ENCODE results near the gene PIK3R3.

PIK3R3 gene

DNA sequence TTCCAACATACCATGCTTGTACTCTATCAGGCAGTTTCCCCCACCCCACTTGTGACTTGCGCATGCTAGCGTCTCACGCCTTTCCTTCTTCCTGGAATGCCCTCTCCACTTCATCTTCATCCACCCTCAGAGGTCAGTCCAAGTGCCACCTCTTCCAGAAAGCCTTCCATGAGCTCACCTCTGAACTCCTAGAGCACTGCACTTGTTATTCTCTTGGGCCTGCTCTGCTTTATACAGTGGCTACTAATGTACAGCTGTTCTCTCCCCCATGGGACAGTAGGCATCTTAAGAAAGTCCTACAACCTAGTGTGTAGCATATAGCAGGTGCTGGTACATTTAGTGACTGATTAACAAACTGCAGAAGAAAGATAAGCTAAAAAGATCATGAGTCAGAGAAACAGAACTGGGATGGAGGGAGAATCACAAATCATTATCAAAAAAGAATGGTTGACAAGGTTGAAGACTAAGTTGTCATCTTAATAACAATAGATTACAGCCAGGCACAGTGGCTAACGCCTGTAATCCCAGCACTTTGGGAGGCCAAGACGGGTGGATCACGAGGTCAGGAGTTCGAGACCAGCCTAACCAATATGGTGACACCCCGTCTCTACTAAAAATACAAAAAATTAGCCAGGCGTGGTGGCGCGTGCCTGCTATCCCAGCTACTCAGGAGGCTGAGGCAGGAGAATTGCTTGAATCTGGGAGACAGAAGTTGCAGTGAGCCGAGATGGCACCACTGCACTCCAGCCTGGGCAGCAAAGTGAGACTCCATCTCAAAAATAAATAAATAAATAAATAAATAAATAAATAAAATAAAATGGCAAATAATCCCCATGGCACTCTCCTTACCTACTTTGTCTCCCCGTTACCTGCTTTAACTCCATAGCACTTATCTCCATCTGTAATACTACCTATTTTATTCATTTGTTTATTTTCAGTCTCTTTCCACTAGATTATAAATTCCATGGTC, 26.2 kb upstream of the PIK3R3 start:
- in situ Hi-C loops (cut with MboI; ENCODE audit: low pct_unique_long_range_greater_than_20kb, low sequenced_read_pairs): no loop called here
- no peak for DNase-seq

DNA sequence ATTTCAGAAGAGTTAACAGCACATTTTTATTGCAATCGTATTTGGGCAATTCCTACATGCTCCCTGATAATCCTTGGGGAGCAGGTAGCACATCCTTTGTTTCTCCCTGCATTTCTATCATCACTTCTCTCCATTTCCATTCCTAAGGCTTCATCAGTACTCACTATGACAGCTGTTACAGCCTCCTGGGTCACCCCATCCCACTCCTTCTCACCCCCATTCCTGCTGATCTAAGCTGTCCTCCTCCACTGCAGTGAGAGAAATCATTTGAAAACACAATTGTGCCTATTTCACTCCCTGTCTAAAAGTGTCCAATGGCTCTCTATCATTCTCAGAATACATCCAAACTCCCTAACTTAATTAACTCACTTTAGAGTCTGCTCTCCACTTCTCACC, 25.5 kb upstream of the PIK3R3 start:
- in situ Hi-C loops (cut with MboI; ENCODE audit: low pct_unique_long_range_greater_than_20kb, low sequenced_read_pairs): no loop called here
- DNase-seq: no peak

DNA sequence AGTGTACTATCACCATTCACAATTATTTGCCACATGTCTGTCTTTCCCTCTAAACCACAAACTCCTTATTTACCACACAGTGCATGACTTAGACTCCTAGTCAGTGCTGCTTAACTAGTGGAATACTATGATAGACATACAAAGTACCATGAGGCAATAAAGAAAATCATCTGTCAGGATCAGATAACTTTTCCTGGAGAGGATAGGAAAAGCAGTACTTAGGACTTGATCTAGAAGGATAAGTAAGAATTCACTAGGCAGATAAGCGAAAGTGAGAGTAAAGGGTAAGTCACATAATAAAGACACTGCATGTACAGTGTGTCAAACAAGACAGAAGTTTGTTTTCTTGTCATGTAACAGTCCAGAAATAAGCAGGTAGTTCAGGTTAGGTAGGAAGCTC, 21.3 kb upstream of the PIK3R3 start:
- in situ Hi-C loops (cut with MboI; ENCODE audit: low pct_unique_long_range_greater_than_20kb, low sequenced_read_pairs): no loop called here
- no peak for DNase-seq

DNA sequence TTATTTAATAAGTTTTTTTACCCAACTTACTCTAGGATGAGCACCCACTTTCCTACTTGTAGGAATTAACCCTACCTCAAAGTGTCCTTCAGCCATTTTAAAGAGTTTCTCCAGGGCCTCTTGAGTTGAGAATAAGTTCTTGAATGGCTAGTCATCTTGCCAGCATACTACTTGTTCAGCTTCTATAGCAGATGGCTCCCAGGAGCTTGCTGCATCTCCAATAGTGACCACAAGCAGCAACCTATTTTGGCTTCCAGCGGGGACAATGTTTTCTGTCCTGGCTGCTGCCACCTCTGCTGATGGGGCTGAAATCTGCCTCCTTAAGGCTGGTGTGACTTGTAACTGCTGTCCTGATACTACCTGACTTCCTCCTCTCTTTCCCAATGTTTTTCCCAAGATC, 20.8 kb upstream of the PIK3R3 start:
- DNase-seq: no peak
- in situ Hi-C loops (cut with MboI; ENCODE audit: low pct_unique_long_range_greater_than_20kb, low sequenced_read_pairs): no loop called here

DNA sequence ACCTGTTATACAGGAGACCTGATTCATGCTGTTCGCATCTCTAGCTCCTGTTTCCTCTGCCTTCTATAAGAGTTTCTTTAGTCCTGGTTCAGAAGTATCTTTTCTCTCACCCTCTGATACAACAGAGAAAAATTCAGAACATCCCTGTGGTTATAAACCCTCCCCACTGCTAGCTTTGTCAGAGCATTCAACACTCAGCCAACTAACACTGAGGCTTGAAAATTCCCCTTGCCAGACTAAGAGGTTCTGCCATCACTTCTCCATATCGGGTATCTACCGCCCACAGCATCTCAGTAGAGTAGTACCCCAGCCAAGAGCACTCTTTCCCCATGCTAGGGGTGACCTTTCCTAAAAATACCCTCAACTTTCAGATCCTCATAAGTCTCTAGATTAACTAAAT, 19.6 kb upstream of the PIK3R3 start:
- in situ Hi-C loops (cut with MboI; ENCODE audit: low pct_unique_long_range_greater_than_20kb, low sequenced_read_pairs): no loop called here
- no peak for DNase-seq

DNA sequence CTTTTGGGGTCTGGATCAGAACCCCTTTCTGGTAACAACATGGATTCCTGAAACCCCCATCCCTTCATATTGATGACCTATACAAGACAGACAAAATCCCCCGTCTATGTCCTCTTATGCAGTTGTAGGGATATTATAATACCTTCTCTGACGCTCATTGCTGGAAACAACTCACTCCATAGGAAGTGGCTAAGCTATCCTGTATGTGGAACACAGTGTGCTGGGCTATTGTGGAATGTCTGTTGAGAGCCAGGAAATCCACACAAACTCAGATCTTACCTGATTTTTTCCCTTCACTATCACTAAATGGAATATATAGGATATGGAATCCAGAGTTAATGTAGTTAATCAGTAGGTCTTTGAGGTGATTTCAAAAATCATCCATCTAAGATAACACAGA, 17.7 kb upstream of the PIK3R3 start:
- in situ Hi-C loops (cut with MboI; ENCODE audit: low pct_unique_long_range_greater_than_20kb, low sequenced_read_pairs): no loop called here
- no peak for DNase-seq

DNA sequence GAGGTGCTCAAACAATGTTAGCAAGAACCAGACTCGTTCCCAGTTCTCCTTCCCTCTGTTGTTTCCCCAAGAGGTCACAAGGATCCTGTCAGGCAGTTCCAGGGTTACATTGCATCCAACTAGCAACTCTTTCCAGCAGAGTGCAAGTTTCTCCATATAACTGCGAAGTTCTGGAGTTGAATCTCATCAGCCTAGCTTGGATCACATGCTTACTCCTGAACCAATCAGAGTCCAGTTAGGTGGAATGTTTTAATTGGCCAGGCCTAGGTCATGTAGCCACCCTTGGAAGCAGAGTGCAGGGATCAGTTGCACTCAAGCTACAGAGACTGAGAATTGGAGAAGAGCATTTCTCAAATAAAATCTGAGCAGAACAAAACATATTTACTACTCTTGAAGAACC, 15.9 kb upstream of the PIK3R3 start:
- in situ Hi-C loops (cut with MboI; ENCODE audit: low pct_unique_long_range_greater_than_20kb, low sequenced_read_pairs): no loop called here
- DNase-seq: no peak

DNA sequence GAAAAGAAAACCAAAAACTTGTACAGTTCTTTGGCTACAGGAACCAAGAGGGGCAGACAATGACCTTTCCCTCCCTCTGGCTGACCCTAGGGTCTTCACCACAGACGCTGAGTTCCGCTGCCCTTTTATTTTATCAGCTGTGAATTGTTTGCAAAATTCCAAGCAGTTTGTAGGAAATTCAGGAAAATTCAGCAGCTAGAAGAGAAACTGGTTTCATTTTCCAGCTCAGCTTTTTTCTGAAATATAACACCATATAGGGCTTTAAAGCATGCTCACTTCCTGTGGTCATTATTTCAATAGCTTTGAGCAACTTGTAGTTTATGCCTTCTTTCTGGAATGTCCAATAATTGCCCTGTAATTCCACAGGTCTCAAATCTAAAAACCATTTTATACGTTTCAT, 5.5 kb upstream of the PIK3R3 start:
- no peak for DNase-seq
- in situ Hi-C loops (cut with MboI; ENCODE audit: low pct_unique_long_range_greater_than_20kb, low sequenced_read_pairs): no loop called here

DNA sequence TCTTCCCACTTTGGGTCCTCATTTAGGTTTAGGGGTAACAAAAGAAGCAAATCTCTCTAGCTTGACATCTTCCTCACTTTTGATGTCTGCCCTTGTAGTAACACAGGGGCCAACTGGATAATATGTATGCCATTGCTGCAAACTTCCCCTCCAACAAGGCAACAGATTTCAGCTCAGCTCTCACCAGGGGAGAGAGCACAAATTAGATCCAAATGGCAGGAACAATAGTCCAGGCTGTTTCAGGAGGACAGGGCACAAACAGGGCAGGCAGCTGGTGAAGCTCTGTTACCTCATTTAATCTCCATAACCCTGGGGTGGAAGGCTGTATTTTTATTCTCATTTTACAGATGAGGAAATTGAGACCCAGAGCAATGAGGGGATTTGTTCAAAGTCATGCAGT, 4.3 kb upstream of the PIK3R3 start:
- in situ Hi-C loops (cut with MboI; ENCODE audit: low pct_unique_long_range_greater_than_20kb, low sequenced_read_pairs): no loop called here
- DNase-seq: no peak

DNA sequence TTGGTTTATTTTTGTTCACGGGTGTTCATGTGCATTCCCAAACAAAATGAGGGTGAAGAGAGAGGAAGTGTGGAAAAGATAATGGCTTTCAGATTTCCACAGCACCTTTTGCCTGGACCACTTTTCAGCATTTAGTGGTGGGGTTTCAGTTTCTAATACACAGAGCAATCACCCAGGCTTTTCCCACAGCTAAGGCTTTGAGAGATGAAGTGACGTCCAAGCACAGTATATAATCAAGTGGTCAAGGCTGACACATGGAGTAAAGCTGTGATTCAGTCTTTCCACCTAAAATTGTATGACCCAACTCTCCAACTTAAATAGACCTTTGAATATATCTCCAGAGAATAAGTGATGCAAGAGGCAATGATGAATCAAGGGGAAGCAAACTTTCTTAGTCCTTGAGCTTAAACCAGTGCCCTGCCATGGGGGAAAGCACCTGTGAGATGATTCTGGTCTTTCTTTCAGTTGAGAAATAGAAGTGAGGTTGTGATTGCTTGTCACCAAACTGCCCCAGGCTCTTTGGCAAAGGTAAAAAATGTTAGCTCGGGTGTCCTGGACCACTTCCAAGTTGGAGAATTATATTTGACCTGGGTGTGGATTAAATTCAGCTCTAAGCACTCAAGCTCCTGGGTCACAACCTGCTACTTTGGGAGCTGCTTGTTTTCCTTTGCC, 2.4 kb upstream of the PIK3R3 start:
- no peak for DNase-seq
- in situ Hi-C loops (cut with MboI; ENCODE audit: low pct_unique_long_range_greater_than_20kb, low sequenced_read_pairs): no loop called here

DNA sequence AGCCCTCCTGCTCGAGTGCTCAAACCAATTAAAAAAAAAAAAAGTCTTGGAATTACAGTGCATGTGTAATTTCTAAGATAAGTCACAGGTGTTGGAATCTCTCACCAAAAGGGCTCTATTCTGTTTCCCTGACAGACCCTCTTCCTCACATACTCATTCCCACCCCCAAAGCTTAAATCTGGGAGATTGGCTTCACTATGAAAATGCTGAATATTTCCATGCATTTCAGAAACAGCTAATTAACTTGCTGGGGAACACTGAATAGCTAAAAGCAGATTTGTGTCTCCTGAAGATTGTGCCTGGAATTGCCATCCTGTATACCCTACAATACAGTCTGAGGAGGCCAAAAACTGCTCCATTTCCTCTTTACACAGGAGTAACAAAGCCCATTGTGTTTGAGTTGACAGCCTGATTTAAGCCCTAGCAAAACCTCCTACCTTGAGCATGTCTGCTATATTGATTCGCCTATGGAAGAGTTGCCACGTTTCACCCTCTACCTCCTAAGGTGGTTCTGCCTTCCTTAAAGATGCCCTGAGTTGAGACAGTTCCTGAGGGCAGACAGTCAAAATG, 1.4 kb upstream of the PIK3R3 start:
- no peak for DNase-seq
- in situ Hi-C loops (cut with MboI; ENCODE audit: low pct_unique_long_range_greater_than_20kb, low sequenced_read_pairs): no loop called here

DNA sequence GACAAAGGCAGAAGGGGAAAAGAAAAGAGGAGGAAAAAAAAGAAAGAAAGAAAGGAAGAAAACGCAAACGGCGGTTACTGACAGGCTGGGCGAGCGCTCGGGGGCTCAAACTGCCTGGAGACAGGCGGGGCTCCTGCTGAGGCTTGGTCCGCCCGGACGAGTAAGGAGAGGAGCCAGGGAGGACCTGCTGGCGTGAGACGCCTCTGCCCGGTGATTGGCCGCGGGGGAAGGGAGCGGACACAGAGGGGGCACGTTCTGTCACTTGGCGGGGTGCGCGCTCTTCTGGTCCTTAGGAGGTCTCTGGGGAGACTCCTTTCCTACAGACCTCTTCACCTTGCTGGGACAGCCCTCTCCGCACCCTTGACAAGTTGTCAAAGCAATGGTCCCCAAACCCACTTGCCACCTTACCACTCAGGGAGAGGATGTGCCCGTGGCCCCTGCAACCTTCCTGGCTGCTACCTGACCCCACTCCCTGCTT, 791 bp upstream of the PIK3R3 start:
- in situ Hi-C loops (cut with MboI; ENCODE audit: low pct_unique_long_range_greater_than_20kb, low sequenced_read_pairs): no loop called here
- DNase-seq: no peak

DNA sequence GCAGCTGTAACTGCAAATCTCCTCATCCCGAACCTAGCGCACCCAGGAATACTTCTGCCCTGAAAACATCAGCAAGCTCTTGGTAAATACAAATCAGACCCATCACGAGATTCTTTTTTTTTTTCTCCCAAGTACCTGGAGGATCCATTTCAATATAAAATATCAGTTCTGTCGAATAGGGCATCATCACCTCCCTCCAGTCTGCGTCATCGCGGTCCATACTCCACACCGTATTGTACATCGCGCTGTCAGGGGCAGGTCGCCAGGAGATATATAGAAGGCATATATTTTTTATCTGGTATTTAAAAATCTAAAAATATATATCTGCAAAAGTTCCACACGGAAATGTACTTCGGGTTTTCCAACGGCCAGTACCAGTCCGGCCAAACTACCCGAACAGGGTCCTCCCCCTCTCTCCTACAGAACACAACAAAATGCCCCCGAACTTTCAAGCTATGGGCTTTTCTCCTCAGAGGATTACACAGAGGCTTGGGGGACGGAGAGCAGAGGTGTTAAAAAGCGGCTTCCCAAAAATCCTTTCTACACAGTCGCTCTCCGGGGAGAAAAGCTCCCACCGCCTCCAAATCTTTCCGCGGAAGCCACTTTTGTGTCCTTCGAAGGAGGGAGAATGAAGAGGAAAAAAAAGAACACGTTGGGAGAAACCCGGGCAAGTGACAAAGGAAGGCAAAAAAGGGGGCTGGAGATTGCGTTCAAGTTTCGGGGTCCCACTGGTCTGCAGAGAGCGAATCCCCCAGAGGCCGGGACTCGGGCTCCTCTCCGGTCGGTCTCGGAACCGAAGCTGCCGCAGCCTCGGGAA, 509 bp downstream of the PIK3R3 start:
- in situ Hi-C loops (cut with MboI; ENCODE audit: low pct_unique_long_range_greater_than_20kb, low sequenced_read_pairs): no loop called here
- DNase-seq: no peak

DNA sequence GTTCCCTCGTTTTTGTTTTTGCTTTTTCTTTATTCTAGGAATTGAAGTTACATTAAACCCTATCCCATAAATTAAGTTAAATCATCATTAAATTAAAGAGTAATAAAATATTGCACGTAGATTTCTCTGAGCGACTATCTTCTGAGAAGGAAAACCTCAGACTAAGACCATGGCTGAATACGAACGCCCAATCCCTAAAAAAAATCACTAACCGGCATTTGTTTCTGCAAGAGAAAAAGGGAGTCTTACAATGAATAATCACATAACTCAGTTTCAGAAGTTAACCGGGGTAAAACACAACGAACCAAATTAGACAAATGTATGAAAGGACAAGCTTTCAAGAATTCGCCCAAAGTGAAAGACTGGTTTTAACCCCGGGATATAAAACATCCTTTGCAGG, 1.3 kb downstream of the PIK3R3 start:
- DNase-seq: peak; percentile 7
- in situ Hi-C loops (cut with MboI; ENCODE audit: low pct_unique_long_range_greater_than_20kb, low sequenced_read_pairs): no loop called here

DNA sequence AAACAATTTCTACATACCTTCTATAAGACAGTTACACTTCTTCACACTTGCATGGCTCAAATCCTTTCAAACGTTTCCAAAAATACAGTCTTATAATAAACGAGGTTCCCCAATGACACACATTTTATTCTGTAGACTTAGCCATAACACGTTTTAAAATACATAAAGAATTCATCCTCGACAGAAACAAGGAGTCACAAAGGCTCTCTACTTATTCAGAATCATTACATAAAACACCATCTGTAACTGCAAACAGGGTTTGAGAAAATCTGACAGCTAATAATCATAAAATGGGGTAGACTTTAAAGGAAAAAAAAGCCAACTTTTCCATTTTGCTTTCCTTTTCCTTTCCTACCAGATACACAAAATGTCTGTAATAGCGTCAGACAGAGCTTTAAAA, 1.8 kb downstream of the PIK3R3 start:
- no peak for DNase-seq
- in situ Hi-C loops (cut with MboI; ENCODE audit: low pct_unique_long_range_greater_than_20kb, low sequenced_read_pairs): no loop called here

DNA sequence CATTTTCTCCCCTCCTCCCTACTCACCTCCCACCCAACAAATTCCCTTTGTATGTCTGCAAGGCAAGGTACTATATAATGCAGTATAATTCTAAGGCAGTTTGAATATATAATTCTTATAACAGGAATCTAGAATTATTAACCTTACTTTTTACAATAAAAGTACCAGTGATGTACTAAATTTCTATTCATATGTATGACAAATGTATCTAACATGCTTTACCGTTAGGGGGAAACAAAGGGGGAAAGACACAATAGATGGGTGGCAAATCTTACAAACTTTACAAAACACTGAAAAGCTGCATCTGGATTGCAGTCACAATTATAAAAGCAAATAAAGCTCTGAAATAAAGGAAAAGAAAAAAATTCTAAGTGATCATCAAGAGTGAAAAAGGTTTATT, 2.3 kb downstream of the PIK3R3 start:
- DNase-seq: no peak
- in situ Hi-C loops (cut with MboI; ENCODE audit: low pct_unique_long_range_greater_than_20kb, low sequenced_read_pairs): no loop called here

DNA sequence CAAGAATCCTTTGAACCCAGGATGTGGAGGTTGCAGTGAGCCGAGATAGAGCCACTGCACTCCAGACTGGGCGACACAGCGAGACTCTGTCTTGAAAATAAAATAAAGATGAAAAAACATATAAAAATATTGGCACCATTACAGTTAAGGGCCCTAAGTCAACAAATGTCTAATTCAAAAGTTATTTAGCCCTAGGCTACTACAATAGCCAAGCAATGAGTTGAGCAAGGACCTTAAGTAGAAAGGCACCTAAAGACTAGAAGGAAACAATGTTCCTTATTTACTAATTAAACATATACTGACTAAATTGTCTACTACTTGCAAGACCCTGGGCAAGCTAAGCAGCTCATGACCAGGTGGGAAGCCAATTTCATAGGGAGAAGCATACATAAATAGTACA, 4.1 kb downstream of the PIK3R3 start:
- in situ Hi-C loops (cut with MboI; ENCODE audit: low pct_unique_long_range_greater_than_20kb, low sequenced_read_pairs): no loop called here
- DNase-seq: no peak

DNA sequence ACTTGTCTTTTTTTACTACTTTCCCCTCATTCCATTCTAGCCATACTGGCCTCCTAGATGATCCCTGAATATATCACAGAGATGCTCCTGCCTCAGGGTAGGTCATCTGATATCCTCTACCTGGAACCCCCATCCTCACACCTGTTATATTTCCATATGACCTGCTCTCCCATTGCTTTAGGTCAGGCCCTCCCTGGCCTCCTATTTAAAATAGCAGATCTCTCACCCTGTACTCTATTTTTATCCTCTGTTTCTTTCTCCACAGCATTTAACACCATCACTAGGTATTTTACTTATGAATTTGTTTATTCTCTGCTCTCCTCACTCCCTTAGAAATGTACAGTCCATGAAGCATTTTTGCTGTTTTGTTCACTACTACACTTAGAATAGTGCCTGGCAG, 13.6 kb downstream of the PIK3R3 start:
- in situ Hi-C loops (cut with MboI; ENCODE audit: low pct_unique_long_range_greater_than_20kb, low sequenced_read_pairs): no loop called here
- DNase-seq: no peak

DNA sequence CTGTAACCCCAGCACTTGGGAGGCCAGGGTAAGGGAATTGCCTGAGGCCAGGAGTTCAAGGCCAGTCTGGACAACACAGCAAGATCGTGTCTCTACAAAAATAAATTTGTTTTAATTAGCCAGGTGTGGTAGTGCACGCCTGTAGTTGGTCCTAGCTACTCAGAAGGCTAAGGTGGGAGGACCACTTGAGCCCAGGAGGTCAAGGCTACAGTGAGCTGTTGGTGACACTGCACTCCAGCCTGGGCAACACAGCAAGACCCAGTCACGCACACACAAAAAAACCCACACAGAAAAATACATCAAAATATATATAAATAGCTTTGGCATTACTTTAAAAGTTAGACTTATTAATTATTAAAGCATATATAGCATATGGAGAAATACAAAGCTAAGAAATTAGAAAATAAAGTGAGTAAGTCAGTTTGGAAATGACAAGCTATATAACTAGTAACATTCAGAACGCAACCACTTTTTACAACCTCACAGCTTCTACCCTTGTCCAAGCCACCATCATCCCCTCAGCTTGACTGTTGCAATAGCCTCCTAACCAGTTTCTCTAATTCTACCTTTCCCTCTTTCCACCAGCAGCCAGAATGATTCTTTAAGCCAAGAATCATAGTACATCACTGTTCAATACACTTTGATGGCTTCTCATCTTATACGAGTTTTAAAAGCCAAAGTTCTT, 14.5 kb downstream of the PIK3R3 start:
- in situ Hi-C loops (cut with MboI; ENCODE audit: low pct_unique_long_range_greater_than_20kb, low sequenced_read_pairs): no loop called here
- no peak for DNase-seq

Measured in KBM-7 (cell line).